Measurements from ENCODE around the gene ANAPC1.
"Not testable (repeated sequence)": the region's sequence is repeated elsewhere in the genome, so short reads cannot be mapped to it uniquely, and the experiment has no call there.

The ANAPC1 gene

GRCh38 chr2:111923276-111923804 lies 39.3 kb upstream of the ANAPC1 start:
- DNase-seq (ENCODE audit: low spot score): no peak
- Histone ChIP-seq H3K4me3 (no peak overlapping the region), H3K27ac (no peak overlapping the region)
- no peak for TF ChIP-seq CTCF (IDR thresholded peaks at IDR 0.05)

- no peak for TF ChIP-seq CTCF (IDR thresholded peaks at IDR 0.05)
- no peak for DNase-seq (ENCODE audit: low spot score)
- H3K4me3 ChIP-seq: no peak overlapping the region
- peak overlapping the region in 1 of 2 donors; percentile 44 for H3K27ac ChIP-seq
Observed at GRCh38 chr2:111919794-111920608, 36.0 kb upstream of the ANAPC1 start.

GRCh38 chr2:111919365-111919764 lies 35.4 kb upstream of the ANAPC1 start:
- DNase-seq (ENCODE audit: low spot score): no peak
- Histone ChIP-seq H3K4me3 (no peak overlapping the region), H3K27ac (no peak overlapping the region)
- TF ChIP-seq CTCF (IDR thresholded peaks at IDR 0.05): no peak

GRCh38 chr2:111918383-111918806 lies 34.4 kb upstream of the ANAPC1 start:
- H3K4me3 ChIP-seq: no peak overlapping the region
- H3K27ac ChIP-seq: no peak overlapping the region
- DNase-seq (ENCODE audit: low spot score): no peak
- TF ChIP-seq CTCF (IDR thresholded peaks at IDR 0.05): no peak

- TF ChIP-seq CTCF (IDR thresholded peaks at IDR 0.05): no peak
Observed at GRCh38 chr2:111917106-111917505, 33.1 kb upstream of the ANAPC1 start.

GRCh38 chr2:111912547-111912946 lies 28.6 kb upstream of the ANAPC1 start:
- DNase-seq (ENCODE audit: low spot score): no peak
- H3K4me3 ChIP-seq: no peak overlapping the region
- H3K27ac ChIP-seq: no peak overlapping the region
- no peak for TF ChIP-seq CTCF (IDR thresholded peaks at IDR 0.05)

More at GRCh38 chr2:111917106-111917505, 33.1 kb upstream of the ANAPC1 start:
- DNase-seq (ENCODE audit: low spot score): no peak
- Histone ChIP-seq H3K27ac (no peak overlapping the region), H3K4me3 (no peak overlapping the region)

- not testable (repeated sequence) for H3K4me3 ChIP-seq; H3K27ac ChIP-seq; DNase-seq (ENCODE audit: low spot score)
Observed at GRCh38 chr2:111911295-111911977, 27.4 kb upstream of the ANAPC1 start.
